GM11168 (cell line): ENCODE data around the gene KIRREL3.

Experiments
- in situ Hi-C: fragments of 300-500 bp; cut with MboI; formaldehyde crosslinking; loops from one replicate; pipeline ENCODE4 v1.12.0; 2022; ENCODE audit warnings: low sequenced_read_pairs; ENCODE audit not compliant: unreplicated experiment

KIRREL3 gene

GRCh38 chr11:126533560-126533959 is 467.0 kb downstream of the KIRREL3 start:
- in situ Hi-C loops, result no loop called here

GRCh38 chr11:126530416-126530815 is 470.2 kb downstream of the KIRREL3 start:
- in situ Hi-C loops, result no loop called here

- in situ Hi-C loops, result no loop called here
These were observed 471.5 kb downstream of the KIRREL3 start for GRCh38 chr11:126529037-126529436.

GRCh38 chr11:126528075-126528474 is 472.5 kb downstream of the KIRREL3 start:
- in situ Hi-C loops, result no loop called here

- in situ Hi-C loops, result no loop called here
These were observed 472.9 kb downstream of the KIRREL3 start for GRCh38 chr11:126527651-126528050.

- in situ Hi-C loops, result no loop called here
These were observed 474.1 kb downstream of the KIRREL3 start for GRCh38 chr11:126526471-126526870.

- in situ Hi-C loops, result no loop called here
These were observed 474.9 kb downstream of the KIRREL3 start for GRCh38 chr11:126525702-126526101.

- in situ Hi-C loops, result no loop called here
These were observed 475.4 kb downstream of the KIRREL3 start for GRCh38 chr11:126525216-126525615.

- in situ Hi-C loops, result no loop called here
These were observed 476.9 kb downstream of the KIRREL3 start for GRCh38 chr11:126523441-126524205.

GRCh38 chr11:126522606-126523005 is 478.0 kb downstream of the KIRREL3 start:
- in situ Hi-C loops, result no loop called here

GRCh38 chr11:126522152-126522551 is 478.4 kb downstream of the KIRREL3 start:
- in situ Hi-C loops, result no loop called here

- in situ Hi-C loops, result no loop called here
These were observed 479.4 kb downstream of the KIRREL3 start for GRCh38 chr11:126521196-126521595.

- in situ Hi-C loops, result no loop called here
These were observed 480.5 kb downstream of the KIRREL3 start for GRCh38 chr11:126519764-126520734.

- in situ Hi-C loops, result no loop called here
These were observed 481.4 kb downstream of the KIRREL3 start for GRCh38 chr11:126518972-126519690.

GRCh38 chr11:126518071-126518971 is 482.2 kb downstream of the KIRREL3 start:
- in situ Hi-C loops, result no loop called here

- in situ Hi-C loops, result no loop called here
These were observed 485.1 kb downstream of the KIRREL3 start for GRCh38 chr11:126515501-126515900.

- in situ Hi-C loops, result no loop called here
These were observed 486.4 kb downstream of the KIRREL3 start for GRCh38 chr11:126514061-126514693.

- in situ Hi-C loops, result no loop called here
These were observed 487.5 kb downstream of the KIRREL3 start for GRCh38 chr11:126512741-126513715.
